GM12878 (cell line): ENCODE data around the gene NGRN. TPM values are rescaled to one million over a fixed set of nuclear protein-coding genes. Genes with fewer than 3 reads are reported as not detected.

Source experiments
- ATAC-seq: fragments of 200-7000 bp; cut with Tn5 transposase; 3 replicates; pipeline ENCODE4 v1.9.1; 2020; ENCODE audit warnings: mild to moderate bottlenecking, moderate library complexity
- BruUV-seq: library from RNA; stranded (reverse); fragments of 400-500 nt; replicated peaks from 2 replicates; lab custom pipeline; 2021; lab: Mats Ljungman, UMichigan
- CTCF ChIA-PET: fragments of 300-600 bp; sonication (Branson Sonifier 250); formaldehyde crosslinking; extraction: SDS; loops from one replicate; lab custom pipeline; 2021; ENCODE audit warnings: inconsistent platforms; lab: Yijun Ruan, JAX
- POLR2A ChIA-PET: fragments of 350-600 bp; formaldehyde crosslinking; extraction: SDS; loops from one replicate; lab custom pipeline; 2021; ENCODE audit warnings: inconsistent platforms; lab: Charles Lee
- RAD21 ChIA-PET: fragments of 300-600 bp; sonication (Branson Sonifier 250); formaldehyde crosslinking; loops from one replicate; lab custom pipeline; 2023; ENCODE audit warnings: antibody characterized with exemption; ENCODE audit not compliant: unreplicated experiment; lab: Charles Lee
- SMC1A ChIA-PET: fragments of 300-600 bp; sonication (Branson Sonifier 250); formaldehyde crosslinking; loops from one replicate; lab custom pipeline; 2023; ENCODE audit not compliant: unreplicated experiment, uncharacterized antibody; lab: Charles Lee
- DNase-seq: peaks from one replicate; pipeline ENCODE4 v3.0.0-alpha.2; 2011; ENCODE audit warnings: low read depth, low spot score
- FAIRE-seq: peaks from 3 replicates; lab custom pipeline; 2011; peaks lifted over from hg19 to GRCh38; lab: Jason Lieb, UNC
- H2AFZ ChIP-seq: 2 replicates; pipeline ENCODE4 v1.6.0; 2011; ENCODE audit warnings: low read depth, low read length, control low read depth; ENCODE audit not compliant: control insufficient read depth
- H3K27ac ChIP-seq: 2 replicates; pipeline ENCODE4 v1.5.1; 2011; ENCODE audit warnings: control low read depth; ENCODE audit not compliant: control insufficient read depth, insufficient read depth
- H3K27me3 ChIP-seq, 2 experiments: replicated peaks in 1 of 2; 2 replicates each; pipeline versions ENCODE4 v1.6.0 to v1.6.1; 2011; ENCODE audit warnings: low read length in 1 of 2; ENCODE audit not compliant: control insufficient read depth in 2 of 2, insufficient read depth in 2 of 2
- H3K36me3 ChIP-seq, 2 experiments: 2 replicates each; pipeline ENCODE4 v1.5.1; 2011; ENCODE audit warnings: low read length in 1 of 2; ENCODE audit not compliant: control insufficient read depth in 2 of 2, insufficient read depth in 2 of 2
- H3K4me1 ChIP-seq: 2 replicates; pipeline ENCODE4 v1.6.1; 2011; ENCODE audit warnings: mild to moderate bottlenecking, low read length, moderate library complexity, mixed read lengths; ENCODE audit not compliant: control insufficient read depth, insufficient read depth
- H3K4me2 ChIP-seq: 2 replicates; pipeline ENCODE4 v1.6.0; 2011; ENCODE audit warnings: control low read depth; ENCODE audit not compliant: control insufficient read depth, insufficient read depth
- H3K4me3 ChIP-seq: fragments of 200-600 bp; sonication (generic); 2 replicates; pipeline ENCODE4 v1.5.1; 2016
- H3K79me2 ChIP-seq: 2 replicates; pipeline ENCODE4 v1.6.0; 2011; ENCODE audit warnings: low read length; ENCODE audit not compliant: control insufficient read depth, insufficient read depth
- H3K9ac ChIP-seq: 2 replicates; pipeline ENCODE4 v1.8.0; 2011; ENCODE audit warnings: low read length, control low read depth, mixed read lengths; ENCODE audit not compliant: control insufficient read depth, insufficient read depth
- H3K9me3 ChIP-seq: replicated peaks from 3 replicates; pipeline ENCODE4 v1.5.1; 2011; ENCODE audit warnings: mild to moderate bottlenecking, low read length; ENCODE audit not compliant: control insufficient read depth, insufficient read depth
- H4K20me1 ChIP-seq: 2 replicates; pipeline ENCODE4 v1.6.0; 2011; ENCODE audit not compliant: control insufficient read depth, insufficient read depth
- BHLHE40 ChIP-seq, 2 experiments: fragments of 450-650 bp in 1 of 2; IDR thresholded peaks; 2 replicates each; pipeline ENCODE4 v1.6.1; 2011 to 2017; ENCODE audit warnings: low read depth in 2 of 2, borderline replicate concordance in 1 of 2, improper control_type of control experiment in 1 of 2, low read length in 1 of 2, mild to moderate bottlenecking in 1 of 2
- IKZF1 ChIP-seq: fragments of 450-650 bp; conservative IDR thresholded peaks from 2 replicates; pipeline ENCODE4 v1.6.1; 2017; ENCODE audit warnings: antibody characterized with exemption, mild to moderate bottlenecking
- MTA3 ChIP-seq: IDR thresholded peaks from 2 replicates; pipeline ENCODE4 v1.6.1; 2012; ENCODE audit warnings: low read length, inconsistent platforms, borderline replicate concordance
- RELB ChIP-seq: fragments of 450-650 bp; IDR thresholded peaks from 2 replicates; pipeline ENCODE4 v1.6.1; 2017; ENCODE audit warnings: low read depth, mild to moderate bottlenecking, moderate library complexity
- SMAD5 ChIP-seq: IDR thresholded peaks from 2 replicates; pipeline ENCODE4 v1.6.1; 2016; ENCODE audit warnings: antibody characterized with exemption, low read depth
- SPI1 ChIP-seq: IDR thresholded peaks from 2 replicates; pipeline ENCODE4 v1.6.1; 2011; ENCODE audit warnings: low read depth, mild to moderate bottlenecking, low read length, moderate library complexity, borderline replicate concordance; ENCODE audit not compliant: insufficient read depth
- SREBF2 ChIP-seq: IDR thresholded peaks from 2 replicates; pipeline ENCODE4 v1.6.1; 2012; ENCODE audit warnings: mild to moderate bottlenecking, low read length
- ZZZ3 ChIP-seq: IDR thresholded peaks from 2 replicates; pipeline ENCODE4 v1.6.1; 2011; ENCODE audit warnings: low read depth; ENCODE audit not compliant: control insufficient read depth, insufficient read length
- WGBS: methylation state at CpG from one replicate; pipeline ENCODE4 v1.1.6; 2016; ENCODE audit warnings: low lambda C conversion rate; ENCODE audit not compliant: insufficient replicate concordance, insufficient coverage; ENCODE audit errors: missing lambda C conversion rate; 5-methylcytosine and 5-hydroxymethylcytosine counted together
- in situ Hi-C: fragments of 300-500 bp; cut with MboI; formaldehyde crosslinking; loops from 9 replicates; pipeline ENCODE4 v1.14.3; 2018; ENCODE audit warnings: mixed read lengths
- intact Hi-C: fragments of 100-400 bp; cut with micrococcal nuclease; formaldehyde crosslinking; loops from one replicate; pipeline ENCODE4 v1.14.2; 2022; ENCODE audit not compliant: unreplicated experiment
- polyA plus RNA-seq, 11 experiments: library from polyadenylated mRNA; depleted of rRNA in 4 of 11; unstranded in 6 of 11; stranded (reverse) in 5 of 11; fragments of >200 nt; fragmentation: Nextera tagmentation in 4 of 11; fragmentation: Illumina TruSeq in 1 of 11; extraction: Ambion mirVana in 4 of 11; extraction: Trizol in 1 of 11; gene quantifications; 1 replicate in 1 of 11; 2 replicates in 10 of 11; pipeline versions ENCODE4 v1.2.1 to v1.2.3, GENCODE V29; 2011 to 2016; ENCODE audit warnings: inconsistent platforms in 2 of 11, missing spikeins in 2 of 11, low read depth in 1 of 11
- total RNA-seq, 4 experiments: library from RNA; depleted of rRNA in 3 of 4; stranded (reverse); fragments of >200 nt in 3 of 4; fragmentation: Illumina TruSeq in 1 of 4; extraction: Trizol in 1 of 4; gene quantifications; 2 replicates each; pipeline versions ENCODE4 v1.2.1 to v1.2.3, GENCODE V29; 2013 to 2021
- TF ChIP-seq, protein P1 (sequence below): IDR thresholded peaks from 2 replicates; pipeline ENCODE4 v1.6.1; 2011; ENCODE audit warnings: borderline replicate concordance, low read depth, mild to moderate bottlenecking, moderate library complexity, low read length; ENCODE audit not compliant: insufficient read depth, poor library complexity, severe bottlenecking

Gene NGRN
- total and polyA plus RNA-seq, 10 of the 15 experiments (the other 5 are each of a cell fraction or from before 2014, with no cell fraction given): 5.8 to 31.3 (median 23.2) TPM

GRCh38 chr15:90223441-90224165, 41.9 kb upstream of the NGRN start:
- H3K9ac ChIP-seq: no peak overlapping the region
- no peak overlapping the region for H3K27ac ChIP-seq
- H3K9me3 ChIP-seq: no peaks in the 10 kb centered on the region
- ChIA-PET RAD21 (interaction anchor here (1.4 to 3.6 kb wide), 2 partner anchors 8 to 61 kb away, joined by 4 to 25 read pairs; no protein-coding TSS in a partner anchor), CTCF (interaction anchor here (0.6 to 4.2 kb wide), 4 partner anchors 8 to 178 kb away, joined by 3 to 38 read pairs (median 3); partner anchors contain the start of genes CIB1 and GDPGP1), POLR2A (interaction anchor here (2.4 kb wide), 1 partner anchor 10 kb away, joined by 15 read pairs; the partner anchor contains the start of genes CIB1 and GDPGP1), SMC1A (interaction anchor here (0.7 to 3.0 kb wide), 5 partner anchors 8 to 81 kb away, joined by 4 to 24 read pairs (median 5); partner anchors contain the start of genes CIB1 and GDPGP1)
- TF ChIP-seq BHLHE40 (IDR thresholded peaks at IDR 0.05; ENCODE audit: borderline replicate concordance in 1 of 2, low read depth in 2 of 2, low read length in 1 of 2) (no peak), ZZZ3 (no peak), RELB (no peak), MTA3 (no peak), SMAD5 (no peak), SPI1 (no peak), IKZF1 (no peak), SREBF2 (no peak)
- TF ChIP-seq, protein P1, sequence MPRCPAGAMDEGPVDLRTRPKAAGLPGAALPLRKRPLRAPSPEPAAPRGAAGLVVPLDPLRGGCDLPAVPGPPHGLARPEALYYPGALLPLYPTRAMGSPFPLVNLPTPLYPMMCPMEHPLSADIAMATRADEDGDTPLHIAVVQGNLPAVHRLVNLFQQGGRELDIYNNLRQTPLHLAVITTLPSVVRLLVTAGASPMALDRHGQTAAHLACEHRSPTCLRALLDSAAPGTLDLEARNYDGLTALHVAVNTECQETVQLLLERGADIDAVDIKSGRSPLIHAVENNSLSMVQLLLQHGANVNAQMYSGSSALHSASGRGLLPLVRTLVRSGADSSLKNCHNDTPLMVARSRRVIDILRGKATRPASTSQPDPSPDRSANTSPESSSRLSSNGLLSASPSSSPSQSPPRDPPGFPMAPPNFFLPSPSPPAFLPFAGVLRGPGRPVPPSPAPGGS: no peak
- no peak overlapping the region for H3K4me2 ChIP-seq
- 91% methylated on average over 22 of the region's 22 CpGs for WGBS
- H4K20me1 ChIP-seq: no peaks in the 10 kb centered on the region; the same call in 1 of the 2 replicates
- FAIRE-seq (no peak), ATAC-seq (no peak), DNase-seq (no peak)
- no TSS peak for BruUV-seq
- no peak overlapping the region for H3K4me3 ChIP-seq
- H2AFZ ChIP-seq: no peak overlapping the region
- peaks cover 11 to 13% of the 10 kb centered on the region in 2 experiments; a peak in 3 of 4 replicates for H3K36me3 ChIP-seq
- intact Hi-C loops: no loop called here
- H3K27me3 ChIP-seq: no peaks in the 10 kb centered on the region
- peaks cover 2% of the 10 kb centered on the region; the same call in 1 of the 2 replicates for H3K4me1 ChIP-seq
- in situ Hi-C loops: no loop called here
- no peaks in the 10 kb centered on the region for H3K79me2 ChIP-seq
